ENCODE data around the gene THSD7A. TPM values are rescaled to one million over a fixed set of nuclear protein-coding genes. Genes with fewer than 3 reads are reported as not detected.

Gene THSD7A
- total and polyA plus RNA-seq, 10 of the 15 experiments (the other 5 are each of a cell fraction or from before 2014, with no cell fraction given): 0.03 to 0.09 (median 0.03) TPM; not detected in 7

DNA sequence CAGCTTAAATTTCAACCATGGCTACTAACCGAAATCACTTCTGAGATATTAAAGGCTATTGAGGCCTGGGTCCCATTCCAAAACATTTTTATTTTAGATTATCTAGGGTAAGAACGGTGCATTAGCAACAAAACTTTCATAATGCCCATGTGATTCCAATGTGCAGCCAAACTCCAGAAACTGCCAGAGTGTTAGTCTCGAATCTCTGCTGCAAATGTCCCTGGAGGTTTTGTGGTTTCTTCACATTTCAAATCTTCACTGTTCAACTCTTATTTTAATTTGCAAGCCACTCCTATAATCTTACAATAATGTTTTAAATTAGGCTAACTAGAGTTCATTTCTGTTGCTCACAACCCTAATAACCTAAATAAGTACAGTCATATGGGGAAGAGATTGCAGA, 501.3 kb downstream of the THSD7A start:
- intact Hi-C loops (cut with micrococcal nuclease; ENCODE audit: unreplicated experiment) (loop anchor here (5.0 kb wide), 1 partner anchor 388 kb away; a partner anchor contains a TSS), in situ Hi-C loops (cut with MboI) (loop anchor here (25.0 kb wide), 1 partner anchor 393 kb away; a partner anchor contains a TSS)
- Histone ChIP-seq H4K20me1 (ENCODE audit: control insufficient read depth, insufficient read depth) (no peaks in the 10 kb centered on the region), H3K4me1 (ENCODE audit: control insufficient read depth, insufficient read depth, low read length) (peaks cover 9% of the 10 kb centered on the region), H3K4me3 (no peak overlapping the region), H3K9ac (ENCODE audit: control insufficient read depth, insufficient read depth, low read length) (no peak overlapping the region), H2AFZ (ENCODE audit: control insufficient read depth, low read depth, low read length) (no peak overlapping the region), H3K36me3 (ENCODE audit: control insufficient read depth in 2 of 2, insufficient read depth in 2 of 2, low read length in 1 of 2) (no peaks in the 10 kb centered on the region), H3K4me2 (ENCODE audit: control insufficient read depth, insufficient read depth) (no peak overlapping the region), H3K9me3 (replicated peaks; ENCODE audit: control insufficient read depth, insufficient read depth, low read length) (no peaks in the 10 kb centered on the region; the same call in 2 of the 3 replicates), H3K27ac (ENCODE audit: control insufficient read depth, insufficient read depth) (no peak overlapping the region), H3K27me3 (replicated peaks in 1 of 2; ENCODE audit: control insufficient read depth in 2 of 2, insufficient read depth in 2 of 2, low read length in 1 of 2) (no peaks in the 10 kb centered on the region), H3K79me2 (ENCODE audit: control insufficient read depth, insufficient read depth, low read length) (no peaks in the 10 kb centered on the region)
- ChIA-PET CTCF (interaction anchor here (1.7 kb wide), 1 partner anchor 13 kb away, joined by 4 read pairs; no protein-coding TSS in a partner anchor), RAD21 (ENCODE audit: unreplicated experiment) (no interaction called here), POLR2A (no interaction called here), SMC1A (ENCODE audit: uncharacterized antibody, unreplicated experiment) (interaction anchor here (1.4 kb wide), 1 partner anchor 15 kb away, joined by 3 read pairs; no protein-coding TSS in a partner anchor)
- no TSS peak for BruUV-seq (replicated peaks)
- no peak for TF ChIP-seq HDGF (IDR thresholded peaks at IDR 0.05)
- TF ChIP-seq MEF2B (IDR thresholded peaks at IDR 0.05; ENCODE audit: partially characterized antibody, poor library complexity, severe bottlenecking): peak; percentile 47
- no peak for ATAC-seq
- DNase-seq (ENCODE audit: low read depth, low spot score): no peak
- WGBS (ENCODE audit: insufficient coverage, insufficient replicate concordance, low lambda C conversion rate, missing lambda C conversion rate): 47% methylated on average over 3 of the region's 3 CpGs
- no peak for FAIRE-seq

DNA sequence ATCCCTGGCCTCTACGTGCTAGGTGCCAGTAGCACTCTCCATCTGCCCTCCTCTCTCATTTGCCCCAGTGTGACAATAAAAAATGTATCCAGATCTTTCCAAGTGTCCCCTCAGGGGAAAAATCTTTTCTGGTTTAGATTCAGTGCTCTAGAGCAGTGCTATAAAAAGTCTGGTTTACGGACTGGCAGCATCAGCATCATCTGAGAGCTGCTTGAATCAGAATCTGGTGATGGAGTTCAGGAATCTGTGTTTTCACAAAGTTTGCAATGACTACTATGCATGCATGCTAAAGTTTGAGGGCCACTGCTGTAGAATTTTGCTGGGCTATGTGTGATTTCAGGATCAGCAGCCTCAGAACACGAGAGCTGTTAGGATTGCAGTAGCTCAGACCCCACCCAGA, 501.8 kb downstream of the THSD7A start:
- in situ Hi-C loops (cut with MboI): loop anchor here (25.0 kb wide), 1 partner anchor 393 kb away; a partner anchor contains a TSS
- intact Hi-C loops (cut with micrococcal nuclease; ENCODE audit: unreplicated experiment): loop anchor here (5.0 kb wide), 1 partner anchor 388 kb away; a partner anchor contains a TSS
- H3K27me3 ChIP-seq (replicated peaks in 1 of 2; ENCODE audit: control insufficient read depth in 2 of 2, insufficient read depth in 2 of 2, low read length in 1 of 2): no peaks in the 10 kb centered on the region
- H3K9me3 ChIP-seq (replicated peaks; ENCODE audit: control insufficient read depth, insufficient read depth, low read length): no peaks in the 10 kb centered on the region; the same call in 2 of the 3 replicates
- WGBS (ENCODE audit: insufficient coverage, insufficient replicate concordance, low lambda C conversion rate, missing lambda C conversion rate): 35% methylated on average over 3 of the region's 3 CpGs
- H3K9ac ChIP-seq (ENCODE audit: control insufficient read depth, insufficient read depth, low read length): no peak overlapping the region
- no peak overlapping the region for H3K4me3 ChIP-seq
- DNase-seq (ENCODE audit: low read depth, low spot score) (no peak), FAIRE-seq (no peak), ATAC-seq (no peak)
- H3K27ac ChIP-seq (ENCODE audit: control insufficient read depth, insufficient read depth): no peak overlapping the region
- H4K20me1 ChIP-seq (ENCODE audit: control insufficient read depth, insufficient read depth): no peaks in the 10 kb centered on the region
- TF ChIP-seq PML (IDR thresholded peaks at IDR 0.05; ENCODE audit: low read length): no peak
- H3K4me1 ChIP-seq (ENCODE audit: control insufficient read depth, insufficient read depth, low read length): peaks cover 9% of the 10 kb centered on the region
- CTCF ChIA-PET: interaction anchor here (1.7 kb wide), 1 partner anchor 13 kb away, joined by 4 read pairs; no protein-coding TSS in a partner anchor
- SMC1A ChIA-PET (ENCODE audit: uncharacterized antibody, unreplicated experiment): no interaction called here
- no peak overlapping the region for H3K4me2 ChIP-seq (ENCODE audit: control insufficient read depth, insufficient read depth)
- BruUV-seq (replicated peaks): no TSS peak
- H3K36me3 ChIP-seq (ENCODE audit: control insufficient read depth in 2 of 2, insufficient read depth in 2 of 2, low read length in 1 of 2): no peaks in the 10 kb centered on the region
- H3K79me2 ChIP-seq (ENCODE audit: control insufficient read depth, insufficient read depth, low read length): no peaks in the 10 kb centered on the region
- RAD21 ChIA-PET (ENCODE audit: unreplicated experiment): no interaction called here
- H2AFZ ChIP-seq (ENCODE audit: control insufficient read depth, low read depth, low read length): no peak overlapping the region
- POLR2A ChIA-PET: no interaction called here
